ENCODE results near the gene SORCS2. TPM values are rescaled to one million over a fixed set of nuclear protein-coding genes. Genes with fewer than 3 reads are reported as not detected.

The SORCS2 gene
- total RNA-seq, 1 donor from 2014 or later, result 13.8 TPM

- peaks cover 2% of the 10 kb centered on the region for H3K9me3 ChIP-seq (ENCODE audit: insufficient read depth, low read depth, low read length)
- Mint-ChIP-seq H3K9me3 (ENCODE audit: unreplicated experiment) (peaks cover 11% of the 10 kb centered on the region), H3K36me3 (ENCODE audit: low read depth, unreplicated experiment) (peaks cover 19% of the 10 kb centered on the region), H3K4me1 (ENCODE audit: low read depth, unreplicated experiment) (no peaks in the 10 kb centered on the region), H3K4me3 (ENCODE audit: unreplicated experiment) (no peak overlapping the region), H3K27me3 (ENCODE audit: low read depth, unreplicated experiment) (peaks cover 60% of the 10 kb centered on the region), H3K27ac (ENCODE audit: unreplicated experiment) (no peak overlapping the region)
- H2AFZ ChIP-seq (ENCODE audit: low read depth, low read length), result no peak overlapping the region
- no peaks in the 10 kb centered on the region for H3K36me3 ChIP-seq (ENCODE audit: insufficient read depth, low read length)
- H3K4me1 ChIP-seq (ENCODE audit: insufficient read depth, low read length), result no peaks in the 10 kb centered on the region
- H3K9ac ChIP-seq (ENCODE audit: low read length), result no peak overlapping the region
- FAIRE-seq (no peak), DNase-seq (ENCODE audit: low read depth) (no peak)
- no peak overlapping the region for H3K27ac ChIP-seq (ENCODE audit: low read depth, low read length)
- TF ChIP-seq EZH2 (IDR thresholded peaks at IDR 0.05; ENCODE audit: insufficient read depth, low read length), result no peak
- no peak for TF ChIP-seq CTCF (IDR thresholded peaks at IDR 0.05; ENCODE audit: insufficient read depth, low read depth, low read length)
- H3K27me3 ChIP-seq (ENCODE audit: insufficient read depth, low read length), result no peaks in the 10 kb centered on the region
- H3K4me2 ChIP-seq (ENCODE audit: low read length), result no peak overlapping the region
- H3K4me3 ChIP-seq (ENCODE audit: insufficient read depth, low read depth, low read length), result no peak overlapping the region
- H4K20me1 ChIP-seq (ENCODE audit: insufficient read depth, low read length), result no peaks in the 10 kb centered on the region
- no peaks in the 10 kb centered on the region for H3K79me2 ChIP-seq (ENCODE audit: insufficient read depth, low read length)
These were observed 417.8 kb downstream of the SORCS2 start for GRCh38 chr4:7610022-7610670.

GRCh38 chr4:7610841-7611240, 418.5 kb downstream of the SORCS2 start:
- Histone ChIP-seq H3K36me3 (ENCODE audit: insufficient read depth, low read length) (no peaks in the 10 kb centered on the region), H3K4me2 (ENCODE audit: low read length) (no peak overlapping the region), H3K79me2 (ENCODE audit: insufficient read depth, low read length) (no peaks in the 10 kb centered on the region), H2AFZ (ENCODE audit: low read depth, low read length) (no peak overlapping the region), H3K9ac (ENCODE audit: low read length) (no peak overlapping the region), H3K9me3 (ENCODE audit: insufficient read depth, low read depth, low read length) (peaks cover 2% of the 10 kb centered on the region), H3K4me1 (ENCODE audit: insufficient read depth, low read length) (no peaks in the 10 kb centered on the region), H3K27me3 (ENCODE audit: insufficient read depth, low read length) (no peaks in the 10 kb centered on the region), H3K4me3 (ENCODE audit: insufficient read depth, low read depth, low read length) (no peak overlapping the region), H3K27ac (ENCODE audit: low read depth, low read length) (no peak overlapping the region), H4K20me1 (ENCODE audit: insufficient read depth, low read length) (no peaks in the 10 kb centered on the region)
- peaks cover 57% of the 10 kb centered on the region for H3K27me3 Mint-ChIP-seq (ENCODE audit: low read depth, unreplicated experiment)
- TF ChIP-seq CTCF (IDR thresholded peaks at IDR 0.05; ENCODE audit: insufficient read depth, low read depth, low read length) (no peak), EZH2 (IDR thresholded peaks at IDR 0.05; ENCODE audit: insufficient read depth, low read length) (no peak)
- no peak overlapping the region for H3K27ac Mint-ChIP-seq (ENCODE audit: unreplicated experiment)
- peaks cover 9% of the 10 kb centered on the region for H3K9me3 Mint-ChIP-seq (ENCODE audit: unreplicated experiment)
- no peak overlapping the region for H3K4me3 Mint-ChIP-seq (ENCODE audit: unreplicated experiment)
- H3K36me3 Mint-ChIP-seq (ENCODE audit: low read depth, unreplicated experiment), result peaks cover 17% of the 10 kb centered on the region
- no peaks in the 10 kb centered on the region for H3K4me1 Mint-ChIP-seq (ENCODE audit: low read depth, unreplicated experiment)
- no peak for FAIRE-seq
- no peak for DNase-seq (ENCODE audit: low read depth)

- no peak overlapping the region for H3K4me2 ChIP-seq (ENCODE audit: low read length)
- no peak overlapping the region for H3K9ac ChIP-seq (ENCODE audit: low read length)
- no peaks in the 10 kb centered on the region for H4K20me1 ChIP-seq (ENCODE audit: insufficient read depth, low read length)
- TF ChIP-seq EZH2 (IDR thresholded peaks at IDR 0.05; ENCODE audit: insufficient read depth, low read length), result no peak
- TF ChIP-seq CTCF (IDR thresholded peaks at IDR 0.05; ENCODE audit: insufficient read depth, low read depth, low read length), result no peak
- no peaks in the 10 kb centered on the region for H3K79me2 ChIP-seq (ENCODE audit: insufficient read depth, low read length)
- peaks cover 2% of the 10 kb centered on the region for H3K9me3 ChIP-seq (ENCODE audit: insufficient read depth, low read depth, low read length)
- DNase-seq (ENCODE audit: low read depth), result no peak
- H3K27me3 ChIP-seq (ENCODE audit: insufficient read depth, low read length), result peaks cover 2% of the 10 kb centered on the region
- Mint-ChIP-seq H3K27ac (ENCODE audit: unreplicated experiment) (no peak overlapping the region), H3K9me3 (ENCODE audit: unreplicated experiment) (peaks cover 10% of the 10 kb centered on the region), H3K36me3 (ENCODE audit: low read depth, unreplicated experiment) (peaks cover 20% of the 10 kb centered on the region), H3K4me3 (ENCODE audit: unreplicated experiment) (no peak overlapping the region), H3K27me3 (ENCODE audit: low read depth, unreplicated experiment) (peaks cover 51% of the 10 kb centered on the region), H3K4me1 (ENCODE audit: low read depth, unreplicated experiment) (no peaks in the 10 kb centered on the region)
- no peak overlapping the region for H3K4me3 ChIP-seq (ENCODE audit: insufficient read depth, low read depth, low read length)
- no peaks in the 10 kb centered on the region for H3K4me1 ChIP-seq (ENCODE audit: insufficient read depth, low read length)
- no peak overlapping the region for H3K27ac ChIP-seq (ENCODE audit: low read depth, low read length)
- no peaks in the 10 kb centered on the region for H3K36me3 ChIP-seq (ENCODE audit: insufficient read depth, low read length)
- no peak for FAIRE-seq
- H2AFZ ChIP-seq (ENCODE audit: low read depth, low read length), result no peak overlapping the region
These were observed 420.1 kb downstream of the SORCS2 start for GRCh38 chr4:7612311-7612897.

Data from astrocyte (in vitro differentiated cells and primary cell).